ENCODE measurements around the gene TECR. TPM values are rescaled to one million over a fixed set of nuclear protein-coding genes. Genes with fewer than 3 reads are reported as not detected.

The TECR gene
- total and polyA plus RNA-seq, 9 of the 15 experiments (the other 6 are each of a cell fraction or from before 2014, with no cell fraction given), result 29.3 to 211 (median 81.4) TPM

- TF ChIP-seq ZBTB43 (CRISPR knock-in tag; IDR thresholded peaks at IDR 0.05) (no peak), MNT (conservative IDR thresholded peaks at IDR 0.05) (peak; percentile 97 to 98), THRAP3 (IDR thresholded peaks at IDR 0.05; ENCODE audit: borderline replicate concordance) (no peak), CBX3 (IDR thresholded peaks at IDR 0.05; ENCODE audit: borderline replicate concordance in 1 of 2, low read length in 2 of 2) (no peak; a peak in 1 of 3 replicates), TCF15 (CRISPR knock-in tag; IDR thresholded peaks at IDR 0.05) (no peak), ELK3 (CRISPR knock-in tag; IDR thresholded peaks at IDR 0.05) (no peak), ZNF282 (CRISPR knock-in tag; IDR thresholded peaks at IDR 0.05) (no peak), ZNF318 (IDR thresholded peaks at IDR 0.05; ENCODE audit: borderline replicate concordance in 1 of 2, low read depth in 1 of 2) (no peak), SMAD1 (IDR thresholded peaks at IDR 0.05; ENCODE audit: low read depth, low read length, partially characterized antibody) (no peak), TFE3 (CRISPR knock-in tag; IDR thresholded peaks at IDR 0.05) (peak; percentile 83)
Observed at GRCh38 chr19:14496029-14496833, 33.2 kb upstream of the TECR start, which contains the start of gene GIPC1 (continued).
